HCT116 (cell line): ENCODE measurements around the gene FNBP1. TPM values are rescaled to one million over a fixed set of nuclear protein-coding genes. Genes with fewer than 3 reads are reported as not detected.

Experiments used
- ATAC-seq: fragments of 200-7000 bp; cut with Tn5 transposase; 2 replicates; pipeline ENCODE4 v1.9.1; 2020; ENCODE audit warnings: mild to moderate bottlenecking, moderate library complexity
- BruUV-seq: library from RNA; stranded (reverse); fragments of 400-500 nt; replicated peaks from 2 replicates; lab custom pipeline; 2021; lab: Mats Ljungman, UMichigan
- CTCF ChIA-PET: fragments of 300-600 bp; sonication (Branson Sonifier 250); formaldehyde crosslinking; loops from one replicate; lab custom pipeline; 2021; ENCODE audit warnings: antibody characterized with exemption; lab: Charles Lee
- POLR2A ChIA-PET: fragments of 300-600, 350-600 bp; sonication (Branson Sonifier 250); formaldehyde crosslinking; loops from one replicate; lab custom pipeline; 2021; ENCODE audit warnings: antibody characterized with exemption; lab: Charles Lee
- RAD21 ChIA-PET, 2 experiments: fragments of 300-600 bp; sonication (Branson Sonifier 250); formaldehyde crosslinking; loops; one replicate each; lab custom pipeline; 2023; ENCODE audit warnings: low total read pairs in 2 of 2; ENCODE audit not compliant: uncharacterized antibody in 2 of 2, unreplicated experiment in 2 of 2, low non-redundant PET in 1 of 2; lab: Charles Lee
- DNase-seq: peaks from one replicate; pipeline ENCODE4 v3.0.0-alpha.2; 2010; ENCODE audit warnings: low read depth, low spot score
- H2AFZ ChIP-seq: fragments of 200-600 bp; shearing (Covaris generic), sonication (generic); 2 replicates; pipeline ENCODE4 v1.6.1; 2017; ENCODE audit warnings: low read depth, mixed run types, mixed read lengths, antibody characterized with exemption, low read length; ENCODE audit not compliant: poor library complexity, severe bottlenecking
- H3K27ac ChIP-seq: 2 replicates; pipeline ENCODE4 v1.5.1; 2012; ENCODE audit warnings: low read depth, low read length
- H3K27me3 ChIP-seq: fragments of 200-600 bp; sonication (generic); 2 replicates; pipeline ENCODE4 v1.6.1; 2016; ENCODE audit warnings: mixed run types, low read length, mixed read lengths; ENCODE audit not compliant: insufficient read depth
- H3K36me3 ChIP-seq, 2 experiments: fragments of 200-500 bp in 1 of 2; fragments of 200-600 bp in 1 of 2; sonication (Bioruptor generic) in 1 of 2; sonication (generic) in 1 of 2; 2 replicates each; pipeline versions ENCODE4 v1.5.1 to v1.6.1; 2014 to 2016; ENCODE audit warnings: low read length in 2 of 2, inconsistent platforms in 1 of 2, mixed read lengths in 1 of 2, mixed run types in 1 of 2; ENCODE audit not compliant: insufficient read depth in 2 of 2, control insufficient read depth in 1 of 2
- H3K4me1 ChIP-seq, 2 experiments: fragments of 200-600 bp in 1 of 2; sonication (generic) in 1 of 2; 2 replicates each; pipeline versions ENCODE4 v1.5.1 to v1.6.1; 2012 to 2017; ENCODE audit warnings: low read length in 2 of 2, inconsistent platforms in 1 of 2, mild to moderate bottlenecking in 1 of 2, mixed read lengths in 1 of 2, mixed run types in 1 of 2, moderate library complexity in 1 of 2; ENCODE audit not compliant: insufficient read depth in 2 of 2, control insufficient read depth in 1 of 2
- H3K4me2 ChIP-seq: fragments of 200-600 bp; sonication (generic); 2 replicates; pipeline ENCODE4 v1.6.1; 2017; ENCODE audit warnings: mixed run types, low read length, mixed read lengths
- H3K4me3 ChIP-seq, 2 experiments: fragments of 200-600 bp in 1 of 2; sonication (generic) in 1 of 2; replicated peaks in 1 of 2; 2 replicates each; pipeline ENCODE4 v1.5.1; 2011 to 2016; ENCODE audit warnings: low read length in 2 of 2, control low read depth in 1 of 2, low read depth in 1 of 2, mild to moderate bottlenecking in 1 of 2, mixed read lengths in 1 of 2, mixed run types in 1 of 2
- H3K79me2 ChIP-seq: fragments of 200-600 bp; sonication (generic); 2 replicates; pipeline ENCODE4 v1.6.1; 2017; ENCODE audit warnings: mild to moderate bottlenecking, mixed run types, low read length, moderate library complexity, mixed read lengths; ENCODE audit not compliant: insufficient read depth
- H3K9ac ChIP-seq: fragments of 200-600 bp; sonication (generic); 2 replicates; pipeline ENCODE4 v1.6.1; 2016; ENCODE audit warnings: low read length, mixed read lengths
- H3K9me2 ChIP-seq: fragments of 200-600 bp; sonication (generic), shearing (Covaris generic); 2 replicates; pipeline ENCODE4 v1.6.1; 2017; ENCODE audit warnings: mixed run types, mild to moderate bottlenecking, moderate library complexity; ENCODE audit not compliant: insufficient read depth
- H3K9me3 ChIP-seq, 2 experiments: fragments of 200-500 bp in 1 of 2; fragments of 200-600 bp in 1 of 2; sonication (Bioruptor generic) in 1 of 2; sonication (generic) in 1 of 2; 2 replicates each; pipeline ENCODE4 v1.6.1; 2014 to 2017; ENCODE audit warnings: low read length in 2 of 2, mixed read lengths in 2 of 2, inconsistent platforms in 1 of 2, low read depth in 1 of 2, mild to moderate bottlenecking in 1 of 2, mixed run types in 1 of 2, moderate library complexity in 1 of 2; ENCODE audit not compliant: control insufficient read depth in 1 of 2, insufficient read depth in 1 of 2
- H4K20me1 ChIP-seq: fragments of 200-600 bp; sonication (generic), shearing (Covaris generic); 2 replicates; pipeline ENCODE4 v1.6.1; 2017; ENCODE audit warnings: mixed run types, mild to moderate bottlenecking, moderate library complexity; ENCODE audit not compliant: insufficient read depth
- ATF3 ChIP-seq: IDR thresholded peaks from 2 replicates; pipeline ENCODE4 v1.6.1; 2012
- MAX ChIP-seq: IDR thresholded peaks from 2 replicates; pipeline ENCODE4 v1.6.1; 2012
- RAD21 ChIP-seq: IDR thresholded peaks from 2 replicates; pipeline ENCODE4 v1.6.1; 2012; ENCODE audit warnings: low read depth, mild to moderate bottlenecking
- TCF7L2 ChIP-seq: IDR thresholded peaks from 2 replicates; pipeline ENCODE4 v1.7.0; 2011; ENCODE audit warnings: borderline replicate concordance, inconsistent platforms; ENCODE audit not compliant: insufficient read depth, insufficient read length; ENCODE audit errors: extremely low read depth
- YY1 ChIP-seq: IDR thresholded peaks from 2 replicates; pipeline ENCODE4 v1.6.1; 2011; ENCODE audit warnings: low read length, low read depth, moderate library complexity, mild to moderate bottlenecking; ENCODE audit not compliant: insufficient replicate concordance; ENCODE audit errors: extremely low read depth
- intact Hi-C: fragments of 100-400 bp; cut with micrococcal nuclease; formaldehyde crosslinking; loops from 2 replicates; pipeline ENCODE4 v1.10.0; 2022
- total RNA-seq: library from RNA; stranded (reverse); gene quantifications from one replicate; pipeline ENCODE4 v1.2.1, GENCODE V29; 2021; ENCODE audit not compliant: unreplicated experiment
- TF ChIP-seq, protein P1 (sequence below): IDR thresholded peaks from 2 replicates; pipeline ENCODE4 v1.6.1; 2011; ENCODE audit warnings: mild to moderate bottlenecking, low read length, moderate library complexity; ENCODE audit not compliant: insufficient replicate concordance; ENCODE audit errors: extremely low read depth

Gene FNBP1
- total RNA-seq, 1 experiment from 2014 or later: 25.0 TPM

DNA sequence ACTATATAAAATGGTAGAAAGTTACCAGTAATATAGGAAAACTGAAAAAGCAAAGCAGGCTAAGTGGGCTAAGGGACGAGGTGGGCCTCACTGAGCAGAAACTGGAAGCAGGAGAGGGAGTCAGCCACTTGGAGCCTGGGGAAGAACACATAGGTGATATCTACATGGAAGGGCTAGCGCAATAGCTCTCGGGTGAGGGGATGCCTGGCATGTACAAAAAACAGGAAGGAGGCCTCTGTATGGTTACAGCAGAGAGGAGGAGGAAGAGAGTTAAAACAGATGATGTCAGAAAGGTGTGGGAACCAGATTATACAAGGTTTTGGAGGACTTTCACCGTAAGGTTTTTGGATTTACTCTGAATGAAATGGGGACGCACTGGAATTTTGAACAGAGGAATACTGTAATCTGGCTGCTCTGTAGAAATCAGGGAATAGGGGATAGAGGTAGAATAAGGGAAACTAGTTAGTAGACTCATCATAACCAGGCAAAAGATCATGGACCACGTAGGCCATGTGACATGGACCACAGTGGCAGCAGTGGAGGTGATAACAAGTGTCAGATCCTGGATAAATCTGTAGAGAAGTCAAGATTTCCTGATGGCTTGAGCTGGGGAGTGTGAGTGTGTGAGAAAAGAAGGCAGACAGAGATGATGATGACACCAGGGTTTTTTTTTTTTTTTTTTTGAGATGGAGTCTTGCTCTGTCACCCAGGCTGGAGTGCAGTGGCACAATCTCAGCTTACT, 52.5 kb downstream of the FNBP1 start (continued):
- TF ChIP-seq, protein P1, sequence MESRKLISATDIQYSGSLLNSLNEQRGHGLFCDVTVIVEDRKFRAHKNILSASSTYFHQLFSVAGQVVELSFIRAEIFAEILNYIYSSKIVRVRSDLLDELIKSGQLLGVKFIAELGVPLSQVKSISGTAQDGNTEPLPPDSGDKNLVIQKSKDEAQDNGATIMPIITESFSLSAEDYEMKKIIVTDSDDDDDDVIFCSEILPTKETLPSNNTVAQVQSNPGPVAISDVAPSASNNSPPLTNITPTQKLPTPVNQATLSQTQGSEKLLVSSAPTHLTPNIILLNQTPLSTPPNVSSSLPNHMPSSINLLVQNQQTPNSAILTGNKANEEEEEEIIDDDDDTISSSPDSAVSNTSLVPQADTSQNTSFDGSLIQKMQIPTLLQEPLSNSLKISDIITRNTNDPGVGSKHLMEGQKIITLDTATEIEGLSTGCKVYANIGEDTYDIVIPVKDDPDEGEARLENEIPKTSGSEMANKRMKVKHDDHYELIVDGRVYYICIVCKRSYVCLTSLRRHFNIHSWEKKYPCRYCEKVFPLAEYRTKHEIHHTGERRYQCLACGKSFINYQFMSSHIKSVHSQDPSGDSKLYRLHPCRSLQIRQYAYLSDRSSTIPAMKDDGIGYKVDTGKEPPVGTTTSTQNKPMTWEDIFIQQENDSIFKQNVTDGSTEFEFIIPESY: no peak
- TF ChIP-seq MAX (no peak), RAD21 (no peak), TCF7L2 (no peak), YY1 (no peak)

- no peak overlapping the region for H3K27ac ChIP-seq
- no TSS peak for BruUV-seq
- RAD21 ChIA-PET: no interaction called here
- H3K9ac ChIP-seq: peak overlapping the region; percentile 28
- ATAC-seq (peak; percentile 81), DNase-seq (no peak)
- intact Hi-C loops: no loop called here
- H3K9me2 ChIP-seq: no peaks in the 10 kb centered on the region
- no peaks in the 10 kb centered on the region for H3K27me3 ChIP-seq
- H3K4me1 ChIP-seq: peaks cover 26 to 36% of the 10 kb centered on the region in 2 experiments
- no peaks in the 10 kb centered on the region for H4K20me1 ChIP-seq
- H3K36me3 ChIP-seq: no peaks in the 10 kb centered on the region
- H3K79me2 ChIP-seq: no peaks in the 10 kb centered on the region
- TF ChIP-seq ATF3: no peak
- no peaks in the 10 kb centered on the region for H3K9me3 ChIP-seq
- no peak overlapping the region for H2AFZ ChIP-seq
- CTCF ChIA-PET: no interaction called here
- peak overlapping the region; percentile 71 for H3K4me2 ChIP-seq
- POLR2A ChIA-PET: no interaction called here
- peak overlapping the region in 1 of 2 experiments; percentile 36; a peak in 2 of 4 replicates for H3K4me3 ChIP-seq
Observed at GRCh38 chr9:129989740-129990139, 53.2 kb downstream of the FNBP1 start.
